OCI-LY1 (cell line): Measurements from ENCODE around the gene CCDC88B.

Experiments
- CTCF ChIP-seq: fragments of 200-600 bp; sonication (generic), shearing (Covaris generic); IDR thresholded peaks from 2 replicates; pipeline ENCODE4 v1.5.1; 2017; ENCODE audit warnings: mild to moderate bottlenecking, antibody characterized with exemption, low read length, moderate library complexity, mixed read lengths
- EZH2 ChIP-seq: fragments of 200-600 bp; sonication (generic), shearing (Covaris generic); IDR thresholded peaks from 2 replicates; pipeline ENCODE4 v1.8.0; 2017; ENCODE audit warnings: borderline replicate concordance, mixed run types, mild to moderate bottlenecking, antibody characterized with exemption, low read length, moderate library complexity, mixed read lengths

- TF ChIP-seq CTCF (no peak), EZH2 (no peak)
These were observed 42.0 kb downstream of the CCDC88B start for GRCh38 chr11:64382047-64382446.
